ENCODE data around the gene IDI1.
"Not testable (repeated sequence)": the region's sequence is repeated elsewhere in the genome, so short reads cannot be mapped to it uniquely, and the experiment has no call there.

The IDI1 gene

DNA sequence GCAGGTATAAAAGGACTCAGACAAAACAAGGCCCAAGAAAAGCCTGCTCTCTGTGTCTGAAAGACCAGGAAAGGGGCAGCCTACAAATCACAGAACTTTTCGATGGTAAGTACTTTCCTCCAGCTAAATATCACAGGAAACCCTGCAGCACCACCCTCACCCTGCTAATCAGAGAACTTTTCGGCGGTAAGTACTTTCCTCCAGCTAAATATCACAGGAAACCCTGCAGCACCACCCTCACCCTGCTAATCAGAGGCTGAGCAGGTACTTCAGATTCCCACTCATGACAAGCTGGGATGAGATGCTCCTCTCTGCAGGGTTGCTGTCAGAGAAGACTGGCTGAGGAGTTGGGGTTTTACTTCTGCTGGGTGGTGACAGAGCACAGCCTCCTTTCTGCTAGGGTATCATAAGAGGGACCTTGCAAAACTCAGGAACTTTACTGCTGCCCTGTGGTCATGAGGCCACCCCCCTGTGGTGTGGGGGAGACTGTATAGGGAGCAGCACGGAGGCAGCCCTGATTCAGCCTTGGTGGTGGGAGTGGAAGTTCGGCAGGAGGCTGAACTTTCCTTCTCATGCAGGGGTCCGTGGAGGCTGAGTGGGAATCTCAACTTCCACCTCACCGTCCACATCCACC, 14.4 kb upstream of the IDI1 start:
- peak; percentile 36 to 62 for DNase-seq

DNA sequence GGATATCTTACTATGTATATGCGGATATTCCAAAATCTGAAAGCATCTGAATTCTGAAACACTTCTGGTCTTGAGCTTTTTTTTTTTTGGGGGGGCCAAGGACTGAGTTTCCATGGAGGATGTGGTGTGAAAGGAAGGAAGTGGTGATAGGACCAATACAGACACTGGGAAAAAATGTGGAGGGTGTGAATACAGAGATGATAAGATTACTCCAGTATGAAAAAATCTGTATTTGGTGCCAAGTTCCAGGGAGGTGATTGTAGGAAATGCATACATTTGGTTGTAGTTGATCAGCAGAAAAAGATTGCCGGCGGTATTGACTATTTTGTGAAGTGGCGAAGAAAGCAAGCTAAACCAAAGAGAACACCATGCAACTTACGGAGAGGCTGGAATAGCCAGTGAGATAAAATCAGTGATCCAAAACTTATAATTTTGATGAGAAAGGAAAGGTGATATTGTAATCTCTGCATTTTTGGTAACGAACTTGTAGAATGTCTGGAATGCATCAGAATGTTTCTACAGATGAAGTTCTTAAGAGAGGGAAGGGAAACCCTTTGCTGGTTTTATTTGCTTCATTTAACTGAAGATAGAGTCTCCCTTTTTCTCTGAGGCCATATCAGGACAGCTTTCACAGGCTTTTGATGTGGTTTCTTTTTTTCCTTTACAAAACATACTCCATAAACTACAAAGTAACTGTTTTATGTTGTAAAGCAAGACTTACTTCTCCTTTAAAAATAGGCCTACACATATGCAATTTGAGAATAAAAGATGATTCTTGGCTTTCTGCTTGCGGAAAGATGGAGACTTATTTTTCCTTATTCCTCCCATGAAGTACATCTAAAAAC, 13.2 kb upstream of the IDI1 start:
- peak in 1 of 2 donors; percentile 52 for DNase-seq

DNA sequence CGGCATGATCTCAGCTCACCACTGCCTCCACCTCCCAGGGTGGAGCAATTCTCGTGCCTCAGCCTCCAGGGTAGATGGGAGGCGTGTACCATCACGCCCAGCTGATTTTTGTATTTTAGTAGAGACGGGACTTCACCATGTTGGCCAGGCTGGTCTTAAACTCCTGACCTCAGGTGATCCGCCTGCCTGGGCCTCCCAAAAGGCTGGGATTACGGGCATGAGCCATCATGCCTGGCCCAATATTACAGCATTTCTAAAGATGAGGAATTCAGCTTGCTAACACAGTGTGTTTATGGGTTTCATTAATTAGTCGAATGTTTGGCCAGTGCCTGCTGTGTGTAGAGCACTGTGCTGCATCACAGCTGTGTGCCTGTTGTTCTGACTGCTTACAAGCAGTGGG, 11.0 kb upstream of the IDI1 start:
- no peak for DNase-seq

DNA sequence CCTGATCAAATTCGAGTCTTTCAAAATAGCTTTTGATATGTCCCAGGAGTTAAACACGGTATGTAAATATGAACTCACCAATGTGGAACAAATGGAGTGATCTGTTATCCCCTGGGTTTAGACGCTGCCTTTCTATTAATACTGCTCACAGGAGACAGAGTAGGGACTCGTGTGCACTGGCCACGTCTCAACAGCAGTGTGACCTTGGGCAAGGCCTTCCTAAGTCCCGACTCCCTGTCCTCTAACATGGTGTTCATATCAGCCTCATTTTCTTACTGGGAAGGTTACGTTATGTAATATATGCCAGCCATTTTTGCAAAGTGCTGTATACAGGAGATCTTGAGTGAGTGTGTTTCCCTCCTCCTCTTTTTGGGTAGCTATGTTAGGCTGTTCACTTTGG, 9.1 kb upstream of the IDI1 start:
- no peak for DNase-seq

DNA sequence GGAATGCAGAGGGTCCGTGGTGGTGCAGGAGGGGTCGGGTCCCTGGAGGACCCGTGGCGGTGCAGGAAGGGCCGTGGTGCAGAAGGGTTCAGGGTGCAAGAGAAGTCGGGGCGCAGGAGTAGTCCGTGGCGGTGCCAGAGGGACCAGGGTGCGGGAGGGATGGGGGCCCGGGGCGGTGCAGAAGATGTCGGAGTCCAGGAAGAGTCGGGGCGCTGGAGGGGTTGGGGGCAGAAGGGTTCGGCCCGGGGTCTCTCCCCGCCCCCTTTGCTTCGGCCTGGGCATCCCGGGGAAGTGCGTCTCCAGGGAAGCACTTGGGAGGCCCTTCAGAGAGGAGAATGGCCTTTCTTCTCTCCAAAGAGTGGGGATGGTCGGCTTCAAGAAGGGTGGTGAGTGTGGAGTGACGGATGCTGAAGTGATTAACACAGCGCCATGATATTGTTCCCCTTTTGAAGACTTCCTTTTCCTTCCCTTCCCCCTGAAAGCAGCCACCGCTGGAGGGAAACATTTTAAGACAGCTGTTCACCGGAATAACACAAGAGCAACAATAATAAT, 8.3 kb upstream of the IDI1 start:
- peak in 1 of 2 donors; percentile 24 for DNase-seq

DNA sequence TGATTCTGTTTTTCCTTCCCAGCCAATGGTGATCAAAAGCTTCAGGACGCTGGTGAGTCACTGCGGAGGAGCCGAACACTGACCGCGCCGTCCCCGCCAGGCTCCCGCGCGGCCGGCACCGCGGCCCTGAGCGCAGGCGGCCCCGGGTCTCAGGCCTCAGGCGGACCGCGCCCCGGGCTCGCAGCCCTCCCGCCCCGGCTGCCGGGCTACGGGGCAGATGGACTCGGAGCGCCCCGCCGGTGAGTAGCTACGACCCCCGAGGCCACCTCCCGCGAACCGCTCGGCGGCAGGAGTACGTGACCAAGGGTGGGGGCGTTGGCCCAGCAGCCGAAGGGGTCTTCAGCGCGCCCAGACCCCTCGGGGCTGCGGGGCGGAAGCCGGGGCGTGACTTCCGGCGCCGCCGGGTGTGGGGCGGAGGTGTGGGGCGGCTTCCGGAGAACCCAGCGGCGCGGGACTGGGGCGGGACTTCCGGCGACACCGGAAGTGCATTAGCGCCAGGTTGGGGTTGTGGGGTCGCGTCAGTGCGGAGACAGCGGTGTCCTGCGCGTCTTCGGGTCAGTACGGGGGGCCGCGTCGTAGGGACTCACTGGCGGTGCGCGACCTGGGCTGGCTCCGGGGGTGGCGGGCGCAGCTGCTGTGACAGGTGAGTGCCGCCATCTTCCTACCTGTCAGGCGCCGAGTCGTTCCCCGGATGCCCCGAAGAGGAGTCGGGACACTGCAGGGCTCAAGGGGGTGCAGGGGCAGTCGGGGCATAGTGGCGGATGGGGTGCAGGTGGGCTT, 7.6 kb upstream of the IDI1 start, which contains the start of gene WDR37:
Gene WDR37 (plus strand): TSS at position 60 of the 780 bp plus-strand sequence. CDS start 15,771 bp downstream, outside the sequence.
- DNase-seq = peak; percentile 87 to 88

DNA sequence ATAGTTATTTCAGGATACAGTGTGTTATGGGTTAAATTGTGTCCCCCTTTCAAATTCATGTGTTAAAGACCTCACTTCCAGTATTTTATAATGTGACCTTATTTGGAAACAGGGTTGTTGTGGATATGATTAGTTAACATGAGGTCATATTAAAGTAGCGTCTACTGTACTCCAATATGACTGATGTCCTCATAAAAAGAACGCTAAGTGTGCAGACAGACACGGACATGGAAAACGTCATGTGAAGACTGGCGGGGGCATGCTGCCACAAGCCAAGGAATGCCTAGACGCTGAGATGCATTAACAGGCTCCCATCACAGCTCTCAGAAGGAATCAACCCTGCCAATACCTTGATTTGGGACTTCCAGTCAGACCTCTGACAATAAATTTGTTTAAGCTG, 5.8 kb upstream of the IDI1 start:
- no peak for DNase-seq

DNA sequence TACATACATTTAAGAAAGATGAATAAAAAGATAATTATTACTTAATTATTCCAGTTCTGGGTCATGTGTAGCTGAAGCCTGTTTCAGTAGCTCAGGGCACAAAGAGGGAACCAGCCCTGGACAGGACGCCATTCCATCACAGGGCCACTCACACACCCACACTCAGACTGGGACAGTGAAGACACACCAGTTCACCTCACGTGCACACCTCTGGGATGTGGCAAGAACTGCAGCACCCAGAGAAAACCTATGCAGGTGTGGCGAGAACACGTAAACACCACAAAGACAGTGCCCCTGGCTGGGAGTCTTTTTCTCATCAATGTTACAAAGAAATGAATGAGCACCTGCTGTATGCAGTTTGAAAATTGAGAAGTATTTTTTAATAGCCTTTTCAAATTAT, 1.6 kb upstream of the IDI1 start:
- DNase-seq = peak; percentile 54 to 71

DNA sequence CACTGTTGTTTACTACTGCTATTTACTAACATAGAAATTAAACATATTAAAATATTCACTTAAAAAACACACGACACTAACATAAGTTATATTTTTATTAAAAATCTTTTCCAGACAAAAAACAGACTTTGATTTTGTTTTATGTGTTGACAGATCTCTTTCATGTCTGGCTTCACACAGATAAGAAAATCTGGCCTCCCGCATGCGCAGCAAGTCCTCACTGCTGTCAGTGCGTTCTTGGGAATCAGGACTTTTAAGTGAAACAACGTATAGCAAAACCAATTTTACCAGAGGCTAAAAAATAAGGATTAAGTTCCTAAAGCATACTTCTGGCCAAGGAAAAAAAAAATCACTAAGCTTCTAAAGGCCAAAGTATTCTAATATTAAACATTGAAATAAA, 1.2 kb upstream of the IDI1 start:
- peak; percentile 23 to 52 for DNase-seq

DNA sequence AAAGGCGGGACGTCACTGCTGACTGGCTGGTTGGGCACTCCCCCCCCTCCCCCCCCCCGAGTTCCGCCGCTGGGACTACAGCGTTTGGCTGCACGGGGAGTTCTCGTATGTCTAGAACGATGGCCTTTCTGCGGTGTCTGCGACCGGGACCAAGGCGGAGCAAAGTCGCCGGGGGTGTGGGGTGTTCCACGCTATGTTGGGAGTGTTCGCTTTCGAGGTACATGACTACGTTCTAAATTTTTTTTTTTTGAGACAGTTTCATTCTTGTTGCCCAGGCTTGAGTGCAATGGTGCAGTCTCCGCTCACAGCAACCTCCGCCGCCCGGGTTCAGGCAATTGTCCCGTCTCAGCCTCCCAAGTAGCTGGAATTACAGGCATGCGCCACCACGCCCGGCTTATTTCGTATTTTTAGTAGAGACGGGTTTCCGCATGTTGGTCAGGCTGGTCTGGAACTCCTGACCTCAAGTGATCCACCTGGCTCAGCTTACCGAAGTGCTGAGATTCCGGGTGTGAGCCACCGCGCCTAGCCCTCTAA, 573 bp upstream of the IDI1 start:
- DNase-seq = no peak

DNA sequence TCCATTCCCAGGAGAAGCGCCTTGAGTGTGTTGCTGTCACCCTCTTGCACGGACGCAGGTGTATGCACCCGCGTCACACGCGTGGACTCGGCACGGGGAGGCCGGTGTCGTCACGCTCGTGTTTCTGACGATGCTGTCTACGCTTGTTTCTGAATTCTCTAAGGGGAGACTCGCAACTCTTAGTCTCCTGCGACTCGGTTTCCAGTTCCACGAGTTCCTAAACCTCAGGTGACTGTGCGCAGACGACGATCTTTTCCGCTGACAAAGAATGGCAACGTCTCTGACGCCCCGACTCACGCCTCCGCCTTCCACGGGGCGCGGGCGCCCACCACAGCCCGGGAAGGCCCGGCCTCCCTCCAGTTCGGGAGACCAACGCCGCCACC, 579 bp downstream of the IDI1 start:
- DNase-seq = peak in 1 of 2 donors; percentile 77

DNA sequence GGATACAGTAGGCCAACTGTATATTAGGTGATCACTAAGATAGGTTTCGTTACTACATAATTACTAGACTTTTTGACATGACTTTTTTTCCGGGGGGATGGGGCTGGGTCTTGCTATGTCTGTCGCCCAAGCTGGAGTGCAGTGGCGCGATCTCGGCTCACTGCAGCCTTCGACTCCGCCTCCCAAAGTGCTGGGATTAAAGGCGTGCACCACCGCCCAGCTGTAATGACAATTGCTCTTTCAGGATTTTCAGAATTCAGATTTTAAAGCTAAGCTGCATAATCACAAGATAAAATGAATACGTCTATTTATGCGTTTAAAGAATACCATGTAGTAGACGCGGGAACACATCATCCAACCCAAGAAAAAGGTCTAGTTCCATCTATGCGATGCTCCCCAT, 982 bp downstream of the IDI1 start:
- peak in 1 of 2 donors; percentile 25 for DNase-seq

DNA sequence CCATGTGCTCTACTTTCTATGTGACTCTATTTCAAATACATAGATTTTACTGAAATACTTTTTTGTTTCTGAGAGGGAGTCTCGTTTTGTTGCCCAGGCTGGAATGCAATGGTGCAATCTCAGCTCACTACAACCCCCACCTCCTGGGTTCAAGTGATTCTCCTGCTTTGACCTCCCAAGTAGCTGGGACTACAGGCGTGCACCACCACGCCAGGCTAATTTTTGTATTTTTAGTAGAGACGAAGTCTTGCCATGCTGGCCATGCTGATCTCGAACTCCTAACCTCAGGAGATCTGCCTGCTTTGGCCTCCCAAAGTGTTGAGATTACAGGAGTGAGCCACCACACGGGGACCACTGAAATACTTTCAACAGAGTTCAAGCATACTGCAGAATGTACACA, 3.5 kb downstream of the IDI1 start:
- no peak for DNase-seq

DNA sequence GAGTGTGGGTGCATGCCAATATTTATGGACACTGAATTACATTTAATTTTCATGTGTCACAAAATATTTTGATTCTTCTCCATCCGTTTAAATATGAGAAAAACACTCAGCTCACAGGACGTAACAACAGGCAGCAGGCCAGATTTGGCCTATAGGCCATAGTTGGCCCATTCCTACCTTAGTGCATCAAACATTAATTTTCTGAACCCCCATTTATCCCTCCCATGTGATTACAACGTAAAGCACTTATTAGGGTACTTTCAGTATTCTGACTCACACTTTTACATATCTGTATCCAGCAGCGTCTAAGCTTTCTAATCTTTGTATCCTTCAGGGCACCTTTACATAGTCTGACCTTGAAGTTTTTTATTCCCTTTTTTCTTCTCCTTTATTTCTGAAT, 4.0 kb downstream of the IDI1 start:
- no peak for DNase-seq

DNA sequence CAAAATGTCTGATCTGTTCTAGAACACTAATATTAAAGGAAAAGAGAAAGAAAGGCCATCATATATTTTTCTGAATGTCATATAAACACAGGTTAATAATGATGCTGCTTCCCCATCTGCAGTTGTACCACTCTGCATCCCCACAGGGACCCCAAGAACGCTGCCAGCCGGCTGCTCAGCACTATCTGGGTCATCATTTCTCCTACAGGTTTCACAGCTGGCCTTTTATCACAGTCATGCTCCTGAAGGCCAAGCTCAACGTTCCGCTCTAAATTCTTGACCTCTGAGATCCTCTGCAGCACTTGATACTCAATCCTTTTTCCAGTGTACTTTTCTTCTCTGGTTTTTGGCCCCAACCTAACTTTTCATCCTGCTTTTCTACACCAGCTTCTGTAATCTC, 4.8 kb downstream of the IDI1 start:
- no peak for DNase-seq

DNA sequence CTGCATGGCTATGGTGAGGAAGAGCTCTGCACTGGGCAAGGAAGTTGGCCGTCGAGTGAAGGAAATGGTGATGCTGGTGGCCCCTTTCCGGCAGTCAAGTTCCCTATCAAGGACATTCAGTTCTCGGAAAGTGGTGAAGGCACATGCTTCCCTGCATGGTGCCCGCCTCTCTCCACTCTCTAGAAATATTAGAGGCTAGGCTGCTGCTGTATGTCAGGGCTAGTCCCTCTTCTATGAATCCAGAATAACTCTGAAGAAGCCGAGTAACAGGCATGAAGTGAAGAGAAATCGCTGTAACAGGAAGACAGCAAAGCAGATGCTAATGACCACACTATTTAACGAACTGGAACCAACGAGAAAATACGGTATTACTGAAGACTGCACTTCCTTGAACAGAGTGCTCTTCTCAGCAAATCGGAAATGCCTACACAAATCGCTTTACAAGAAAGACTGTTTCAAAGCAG, 5.4 kb downstream of the IDI1 start:
- DNase-seq = peak; percentile 50 to 54

DNA sequence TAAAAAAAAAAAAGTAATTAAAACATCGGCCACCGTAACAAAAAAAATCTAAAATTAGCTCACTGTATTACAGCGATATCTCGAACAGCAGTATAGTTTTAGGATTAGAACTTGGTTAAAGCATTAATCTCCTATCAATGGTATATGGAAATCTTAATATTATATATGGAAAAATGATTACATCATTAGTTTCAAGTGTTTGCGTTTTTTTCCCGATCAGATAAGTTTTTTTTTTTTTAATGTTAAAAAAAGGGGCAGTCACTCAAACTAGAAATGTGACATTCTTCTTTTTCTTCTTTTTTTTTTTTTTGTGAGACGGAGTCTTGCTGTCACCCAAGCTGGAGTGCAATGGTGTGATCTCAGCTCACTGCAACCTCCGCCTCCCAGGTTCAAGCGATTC, 7.4 kb downstream of the IDI1 start:
- no peak for DNase-seq

DNA sequence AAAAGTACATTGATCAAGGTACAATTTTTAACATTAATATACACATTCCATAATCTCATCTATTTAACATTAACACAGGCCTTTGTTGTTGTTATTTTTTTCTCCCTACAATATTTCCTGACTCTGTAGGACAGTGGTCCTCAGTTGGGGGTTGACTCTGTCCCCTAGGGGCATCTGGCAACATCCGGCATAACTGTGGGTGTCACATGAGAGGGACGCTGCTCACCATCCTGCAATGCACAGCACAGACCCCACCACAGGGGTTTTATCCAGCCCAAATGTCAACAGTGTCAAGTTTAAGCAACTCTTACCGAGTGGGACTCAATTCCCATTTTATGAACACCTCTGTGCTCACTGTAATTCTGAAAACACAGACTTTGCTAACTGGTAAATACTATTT, 8.8 kb downstream of the IDI1 start:
- no peak for DNase-seq

DNA sequence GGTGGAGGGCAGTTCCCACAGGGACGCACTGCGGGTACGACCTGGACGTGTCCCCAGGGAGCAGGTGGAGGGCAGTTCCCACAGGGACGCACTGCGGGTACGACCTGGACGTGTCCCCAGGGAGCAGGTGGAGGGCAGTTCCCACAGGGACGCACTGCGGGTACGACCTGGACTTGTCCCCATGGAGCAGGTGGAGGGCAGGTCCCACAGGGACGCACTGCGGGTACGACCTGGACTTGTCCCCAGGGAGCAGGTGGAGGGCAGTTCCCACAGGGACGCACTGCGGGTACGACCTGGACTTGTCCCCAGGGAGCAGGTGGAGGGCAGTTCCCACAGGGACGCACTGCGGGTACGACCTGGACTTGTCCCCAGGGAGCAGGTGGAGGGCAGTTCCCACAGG, 10.2 kb downstream of the IDI1 start:
- DNase-seq = not testable (repeated sequence)

DNA sequence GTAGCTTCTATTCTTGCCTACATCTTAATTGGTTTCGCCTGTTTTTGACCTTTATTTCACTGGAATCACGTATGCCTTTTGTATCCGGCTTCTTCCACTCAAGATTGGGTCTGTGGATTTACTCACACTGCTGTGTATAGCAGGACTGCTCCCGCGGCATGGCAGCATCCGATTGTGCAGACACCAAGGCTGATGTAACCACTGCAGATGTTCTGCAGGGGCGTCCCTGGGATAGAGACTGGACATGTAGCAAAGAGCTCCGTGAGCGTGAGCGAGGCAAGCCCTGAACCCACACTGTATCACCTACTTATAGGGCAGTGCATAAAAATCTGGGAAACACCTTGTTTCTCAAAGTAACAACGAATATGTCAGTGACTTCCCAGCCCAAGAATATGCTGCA, 11.8 kb downstream of the IDI1 start:
- no peak for DNase-seq

DNA sequence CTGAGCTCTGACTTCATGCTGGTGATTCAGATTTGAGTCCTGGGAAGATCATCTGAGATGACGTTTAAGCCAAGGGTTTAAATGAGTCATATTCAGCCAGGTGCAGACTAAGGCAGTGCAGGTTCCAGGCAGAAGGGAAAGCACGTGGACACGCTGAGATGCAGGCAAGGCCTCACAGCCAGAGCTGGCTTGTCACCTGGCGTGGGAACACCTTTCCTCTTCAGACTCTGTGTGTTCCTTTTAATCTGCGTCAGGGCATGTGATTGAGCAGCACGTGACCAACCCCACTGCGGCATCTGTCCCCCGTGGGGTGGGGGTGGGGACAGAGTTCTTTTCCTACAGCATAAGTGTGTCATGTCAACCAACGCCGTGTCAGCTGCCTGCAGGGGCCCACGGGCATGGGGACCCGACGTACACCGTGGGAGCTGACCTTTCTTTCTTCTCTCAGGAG, 12.6 kb downstream of the IDI1 start:
- peak in 1 of 2 donors; percentile 27 for DNase-seq

DNA sequence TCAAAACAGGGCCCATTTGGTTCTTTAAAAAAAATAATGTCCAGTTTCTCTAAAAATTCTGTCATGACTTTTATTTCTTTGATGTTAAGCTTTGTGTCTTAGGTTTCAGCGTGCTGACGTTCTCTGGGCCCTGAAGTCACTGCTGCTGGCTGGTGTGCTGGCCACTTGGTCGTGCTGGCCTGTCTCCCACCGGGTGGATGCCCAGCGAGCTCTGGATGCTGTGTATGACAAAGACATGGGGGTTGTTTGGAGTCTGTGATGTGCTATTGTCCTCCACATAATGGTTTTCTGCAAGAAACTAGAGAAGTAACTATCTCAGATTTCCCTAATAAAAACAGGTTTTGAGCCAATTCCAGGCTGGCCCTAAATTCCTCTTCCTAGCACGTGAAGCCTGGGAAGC, 13.7 kb downstream of the IDI1 start:
- DNase-seq = no peak

DNA sequence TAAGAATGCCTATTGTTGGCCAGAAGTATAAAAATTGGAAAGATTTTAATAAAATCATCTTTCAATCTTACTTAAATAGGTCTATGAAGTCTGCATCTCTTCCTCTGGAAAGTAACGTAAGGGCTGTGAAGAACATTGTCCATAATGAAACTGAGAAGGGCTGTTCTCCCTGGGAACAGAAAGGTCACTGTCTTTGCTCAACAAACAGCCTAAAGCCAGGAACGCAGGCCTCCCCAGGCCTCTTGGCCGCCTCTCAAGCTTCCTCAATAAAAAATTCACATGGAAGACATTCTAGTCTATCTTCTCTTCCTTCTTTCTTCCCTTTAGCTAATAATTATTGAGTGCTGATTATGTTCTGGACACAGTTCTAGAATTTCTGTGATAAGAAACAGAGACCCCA, 14.2 kb downstream of the IDI1 start:
- no peak for DNase-seq

Data from CD4-positive, alpha-beta T cell treated with Interleukin-4 for 1 hour (primary cell).